KBM-7 (cell line): ENCODE results near the gene HMCN1.
"Not testable (repeated sequence)": the region's sequence is repeated elsewhere in the genome, so short reads cannot be mapped to it uniquely, and the experiment has no call there.

Experiments
- DNase-seq: peaks from one replicate; pipeline ENCODE4 v3.0.0-alpha.2; 2015
- in situ Hi-C: fragments of 300-500 bp; cut with MboI; formaldehyde crosslinking; loops from 2 replicates; pipeline ENCODE4 v1.14.3; 2020; ENCODE audit warnings: low sequenced_read_pairs, low pct_unique_long_range_greater_than_20kb, mixed read lengths

HMCN1 gene

DNA sequence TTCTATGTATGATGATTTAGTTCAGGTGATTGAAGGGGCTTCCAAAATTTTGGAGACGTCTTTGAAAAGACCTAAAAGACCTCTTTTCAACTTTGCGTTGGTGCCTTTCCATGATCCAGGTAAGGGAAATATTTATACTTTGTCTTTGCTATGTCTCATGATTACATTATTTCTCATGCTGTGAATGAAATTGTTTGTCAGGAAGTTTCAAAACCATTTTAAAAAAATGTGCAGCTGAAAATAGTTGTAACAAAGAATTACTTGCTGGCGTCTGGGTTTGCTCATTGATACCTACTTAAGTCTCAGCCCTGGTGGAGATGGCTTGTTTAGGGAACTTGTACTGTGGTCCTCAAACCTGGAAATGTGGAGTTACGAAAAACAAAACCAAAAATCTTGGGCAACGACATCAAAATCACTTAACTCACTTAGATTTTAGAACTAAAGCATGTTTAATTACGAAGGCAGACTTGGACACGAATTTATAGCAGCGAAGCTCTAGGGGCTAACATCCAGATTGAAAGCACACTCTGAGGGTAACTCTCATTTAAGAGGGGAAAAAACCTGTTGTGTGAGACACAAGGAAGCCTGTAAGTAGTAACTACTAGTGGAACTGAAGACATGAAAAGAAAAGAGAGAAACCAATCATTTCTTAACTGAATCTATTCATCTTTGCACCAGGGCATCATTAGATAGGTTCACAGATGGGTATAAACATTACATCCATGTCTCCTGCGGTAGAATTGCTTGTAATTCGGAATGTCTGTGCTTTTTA lies 924 bp downstream of the HMCN1 start:
- in situ Hi-C loops, result no loop called here
- DNase-seq, result no peak

DNA sequence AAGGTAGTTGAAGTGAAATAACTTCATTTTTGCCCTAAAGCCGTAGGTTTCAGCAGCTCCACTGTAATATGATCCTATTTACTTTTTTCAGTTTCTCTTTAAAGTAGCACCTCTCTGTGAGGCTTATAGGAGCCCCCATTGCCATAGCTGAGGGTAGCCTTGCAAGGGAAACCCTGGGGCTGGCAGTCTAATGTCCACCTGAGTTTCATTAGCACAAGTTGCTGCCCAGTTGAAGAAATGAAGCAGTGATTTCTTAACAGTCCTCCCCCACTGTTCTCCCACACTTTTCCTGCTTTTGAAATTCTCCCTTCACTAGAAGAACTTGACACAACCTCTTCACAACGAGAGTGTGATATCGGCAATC lies 1.5 kb downstream of the HMCN1 start:
- DNase-seq, result no peak

DNA sequence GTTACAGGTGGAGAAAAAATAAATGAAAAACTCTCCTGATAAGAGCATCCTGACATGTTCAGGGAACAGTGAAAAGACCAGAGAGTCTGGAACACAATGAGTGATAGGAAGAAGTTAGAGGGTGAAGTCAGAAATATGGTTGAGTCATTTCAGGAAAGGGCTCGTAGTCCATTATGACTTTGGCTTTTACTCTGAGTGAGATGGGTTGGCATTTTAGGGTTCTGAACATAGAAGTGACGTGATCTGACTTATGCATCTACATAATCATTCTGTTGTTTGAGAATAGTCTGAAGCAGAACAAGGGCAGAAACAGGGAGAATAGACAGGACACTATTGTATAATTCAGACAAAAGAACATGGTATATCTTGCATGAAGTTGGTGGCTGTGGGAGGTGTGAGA lies 5.8 kb downstream of the HMCN1 start:
- no peak for DNase-seq
- in situ Hi-C loops, result no loop called here

More for the DNA sequence above, 1.5 kb downstream of the HMCN1 start:
- in situ Hi-C loops, result no loop called here

DNA sequence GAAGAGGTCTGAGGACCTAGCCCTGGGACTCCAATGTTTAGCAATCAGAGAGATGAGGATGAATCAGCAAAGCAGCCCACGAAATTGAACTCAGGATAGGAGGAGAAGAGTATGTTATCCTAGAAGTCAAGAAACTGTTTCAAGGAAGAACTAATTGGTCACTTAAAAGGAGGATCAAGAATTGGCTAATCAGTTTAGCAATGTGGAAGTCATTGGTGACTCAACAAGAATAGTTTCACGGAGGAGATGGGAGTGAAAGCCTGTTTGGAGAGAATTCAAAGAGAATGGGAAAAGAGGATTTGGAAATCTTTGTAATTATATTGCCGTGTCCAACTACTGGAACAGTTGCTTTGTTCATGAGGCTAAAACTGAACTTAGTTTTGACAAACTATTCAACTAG lies 7.4 kb downstream of the HMCN1 start:
- in situ Hi-C loops, result no loop called here
- DNase-seq, result no peak

DNA sequence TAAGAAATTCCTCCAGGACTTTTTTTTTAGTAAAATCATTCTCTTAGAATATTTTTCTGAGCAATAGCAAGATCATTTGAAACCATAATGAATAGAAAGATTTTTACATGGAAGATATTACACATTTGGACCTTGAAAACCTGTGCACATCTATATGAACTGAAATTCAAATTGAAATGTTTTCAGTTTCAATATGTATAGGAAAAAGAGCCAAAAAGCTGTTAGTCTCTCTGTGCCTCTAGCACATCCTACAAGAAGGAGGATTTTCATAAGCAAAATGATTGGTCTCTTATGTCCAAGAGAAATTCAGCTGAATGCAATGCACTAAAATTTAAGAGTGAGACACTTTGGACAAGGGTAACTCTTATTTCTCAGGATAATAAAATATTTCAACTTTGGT lies 8.2 kb downstream of the HMCN1 start:
- DNase-seq, result no peak
- in situ Hi-C loops, result no loop called here

DNA sequence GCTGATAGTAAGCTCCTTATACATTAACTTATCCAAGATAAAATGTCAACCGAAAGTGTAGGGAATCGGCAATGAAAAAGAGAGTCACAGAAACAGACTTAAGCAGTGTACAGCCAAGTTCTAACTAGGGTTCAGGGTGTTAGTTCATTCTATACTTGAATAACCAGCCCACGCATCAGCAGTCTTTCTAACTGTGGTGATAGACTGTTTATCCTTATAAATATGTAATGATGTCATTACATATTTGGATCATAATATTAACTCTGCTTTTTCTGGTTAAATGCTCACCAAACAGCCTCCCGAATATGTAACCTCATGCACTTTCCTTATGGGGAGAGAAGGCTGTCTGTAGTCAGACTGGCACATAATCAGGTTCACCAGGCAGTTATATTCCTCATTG lies 11.0 kb downstream of the HMCN1 start:
- in situ Hi-C loops, result no loop called here
- no peak for DNase-seq

DNA sequence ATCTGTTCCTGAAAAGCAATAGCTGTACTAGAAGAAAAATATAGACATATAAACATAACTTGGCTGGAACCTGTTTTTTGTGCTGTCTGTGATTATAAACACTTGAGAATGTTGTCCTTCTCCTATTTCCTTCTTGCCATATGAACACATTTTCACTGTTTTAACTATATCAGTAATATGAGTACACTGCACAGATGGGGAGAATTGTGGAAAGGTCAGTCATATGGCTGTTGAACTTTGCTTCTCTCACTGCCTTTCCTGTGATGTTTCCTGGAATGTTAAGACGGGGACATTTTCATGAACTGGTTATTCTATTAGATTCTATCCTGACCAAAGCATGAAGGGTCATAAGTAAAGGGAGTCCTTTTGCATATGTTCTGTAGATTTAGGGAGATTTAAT lies 24.9 kb downstream of the HMCN1 start:
- in situ Hi-C loops, result no loop called here
- DNase-seq, result no peak

DNA sequence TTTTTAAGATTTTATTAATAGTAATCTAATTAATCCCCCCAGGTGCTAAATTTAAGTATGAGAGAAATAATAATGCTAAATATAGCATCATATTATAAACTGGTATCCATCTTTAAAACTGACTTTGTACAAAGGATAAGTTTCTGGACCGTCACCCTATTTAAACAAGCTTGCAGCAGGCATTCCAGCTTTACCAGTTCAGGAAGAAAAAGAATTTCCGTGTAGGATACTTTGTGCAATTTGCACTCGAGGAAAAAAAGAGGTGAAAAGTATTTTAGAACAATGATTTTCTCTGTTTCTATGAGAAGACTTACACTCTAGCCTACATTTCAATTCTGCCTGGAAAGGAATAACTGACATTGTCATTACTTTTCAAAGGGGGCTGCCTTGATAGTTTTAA lies 27.6 kb downstream of the HMCN1 start:
- in situ Hi-C loops, result no loop called here
- no peak for DNase-seq

DNA sequence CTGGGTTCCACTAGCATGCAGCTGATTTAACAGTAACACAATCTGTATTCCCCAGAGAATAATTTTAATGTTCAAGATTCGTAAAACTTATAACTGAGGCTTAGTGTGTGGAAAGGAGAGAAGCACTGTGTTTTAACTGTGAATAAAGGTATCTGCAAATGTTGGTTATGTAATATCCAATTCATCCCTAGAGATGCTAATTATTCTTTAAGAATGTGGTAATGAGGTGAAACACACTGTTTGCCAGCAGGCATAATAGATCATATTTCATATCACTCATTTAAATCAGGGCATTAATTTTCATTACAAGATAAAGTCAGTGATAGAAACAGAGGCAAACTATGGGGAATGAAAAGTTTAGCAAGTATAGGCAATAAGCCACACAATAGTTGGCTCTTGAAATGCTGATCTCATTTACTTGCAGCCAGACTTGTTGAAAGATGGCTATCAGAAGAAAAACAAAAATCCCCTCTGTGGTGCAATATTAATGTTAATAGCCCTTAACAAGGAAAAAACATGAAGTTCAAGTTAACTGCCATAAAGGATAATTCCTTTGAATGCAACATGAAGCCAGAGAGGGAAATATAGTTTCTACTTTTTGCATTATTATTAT lies 33.4 kb downstream of the HMCN1 start:
- in situ Hi-C loops, result no loop called here
- DNase-seq, result no peak

DNA sequence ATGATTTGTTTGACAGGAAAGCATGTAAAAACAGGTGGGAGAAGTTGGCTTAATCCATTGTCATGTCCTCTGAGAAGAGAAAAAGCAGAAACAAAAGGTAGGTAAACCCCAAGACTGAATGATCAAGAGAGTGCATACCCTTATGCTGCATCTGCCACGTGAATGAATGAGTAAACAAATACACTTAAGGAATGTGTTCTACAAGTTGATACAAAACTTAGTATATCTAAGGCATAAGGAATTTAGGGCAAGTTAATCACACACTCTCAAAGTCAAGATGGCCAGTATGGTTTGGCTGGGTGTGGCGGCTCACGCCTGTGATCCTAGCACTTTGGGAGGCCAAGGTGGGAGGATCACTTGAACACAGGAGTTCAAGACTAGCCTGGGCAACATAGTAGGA lies 34.2 kb downstream of the HMCN1 start:
- DNase-seq, result no peak
- in situ Hi-C loops, result no loop called here

DNA sequence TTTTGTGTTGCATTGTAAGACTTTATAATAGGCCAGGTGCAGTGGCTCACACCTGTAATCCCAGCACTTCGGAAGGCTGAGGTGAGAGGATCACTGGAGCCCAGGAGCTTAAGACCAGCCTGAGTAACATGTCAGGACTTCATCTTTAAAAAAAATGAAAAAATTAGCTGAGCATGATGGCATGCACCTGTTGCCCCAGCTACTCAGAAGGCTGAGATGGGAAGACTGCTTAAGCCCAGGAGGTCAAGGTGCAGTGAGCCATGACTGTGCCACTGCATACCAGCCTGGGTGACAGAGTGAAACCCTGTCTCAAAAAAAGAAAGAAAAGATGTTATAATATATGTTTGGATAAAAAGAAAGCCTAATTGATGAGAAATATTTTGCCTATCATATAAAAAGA lies 34.9 kb downstream of the HMCN1 start:
- in situ Hi-C loops, result no loop called here
- DNase-seq, result no peak

DNA sequence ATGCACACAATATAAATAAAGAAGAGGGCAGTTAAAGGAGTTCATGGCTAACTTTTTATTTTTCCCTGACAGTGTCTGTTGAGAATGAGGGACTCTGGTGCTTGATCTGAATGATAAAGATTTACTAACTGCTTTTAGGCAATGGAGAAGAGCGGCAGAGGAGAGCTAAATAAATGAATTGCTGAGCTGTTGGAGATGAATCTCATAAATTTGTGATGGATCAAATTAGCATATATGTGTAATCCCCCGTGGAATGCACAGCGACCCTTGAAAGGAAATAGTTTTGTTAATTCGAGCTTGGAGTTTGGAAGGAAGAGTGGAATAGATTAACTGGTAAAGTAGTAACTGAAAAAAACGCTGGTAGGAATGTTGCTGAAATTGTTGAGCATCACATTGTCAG lies 40.2 kb downstream of the HMCN1 start:
- in situ Hi-C loops, result no loop called here
- DNase-seq, result no peak

DNA sequence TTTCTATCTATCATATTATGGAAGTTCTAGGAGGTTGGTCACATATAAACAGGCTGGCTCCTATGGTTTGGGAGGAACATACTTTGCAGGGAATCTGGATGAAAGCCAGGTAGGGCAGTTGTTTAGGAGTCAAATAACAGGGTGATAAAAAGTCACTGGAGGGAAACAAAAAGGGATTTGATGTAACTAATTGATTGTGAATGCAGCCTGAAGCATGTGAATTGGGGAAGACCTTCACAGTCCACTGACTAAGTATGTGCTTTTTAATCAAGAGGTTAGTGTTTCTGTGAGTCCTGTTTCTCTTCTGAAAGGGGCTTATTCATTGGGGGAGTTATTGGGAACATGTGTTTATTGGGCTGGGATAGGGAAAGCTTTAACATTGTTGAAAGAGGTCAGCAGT lies 41.3 kb downstream of the HMCN1 start:
- in situ Hi-C loops, result no loop called here
- no peak for DNase-seq

DNA sequence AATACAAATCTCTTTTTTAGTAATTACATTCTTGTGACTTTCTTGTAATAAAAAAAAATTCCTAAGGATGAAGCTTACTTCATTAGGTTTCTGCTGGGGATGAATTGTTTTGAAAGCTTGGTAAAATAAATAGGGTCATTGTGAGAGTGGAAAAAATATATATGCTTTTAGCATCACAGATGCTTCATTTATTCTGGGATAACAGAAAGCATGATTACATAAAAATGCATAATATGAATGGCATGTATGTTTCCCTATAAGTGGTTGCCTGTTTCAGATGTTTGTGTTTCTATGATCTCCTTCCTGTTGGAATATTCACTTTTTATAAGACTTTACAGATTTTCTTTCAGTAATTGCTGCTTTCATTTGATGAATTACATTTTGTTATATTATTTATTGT lies 42.3 kb downstream of the HMCN1 start:
- no peak for DNase-seq
- in situ Hi-C loops, result no loop called here

DNA sequence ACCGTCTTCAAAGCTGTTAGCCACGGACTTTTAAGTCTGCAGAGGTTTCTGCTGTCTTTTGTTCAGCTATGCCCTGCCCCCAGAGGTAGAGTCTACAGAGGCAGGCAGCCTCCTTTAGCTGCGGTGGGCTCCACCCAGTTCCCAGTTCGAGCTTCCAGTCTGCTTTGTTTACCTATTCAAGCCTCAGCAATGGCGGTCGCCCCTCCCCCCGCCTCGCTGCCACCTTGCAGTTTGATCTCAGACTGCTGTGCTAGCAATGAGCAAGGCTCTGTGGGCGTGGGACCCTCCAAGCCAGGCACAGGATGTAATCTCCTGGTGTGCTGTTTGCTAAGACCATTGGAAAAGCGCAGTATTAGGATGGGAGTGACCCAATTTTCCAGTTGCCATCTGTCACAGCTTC lies 49.7 kb downstream of the HMCN1 start:
- not testable (repeated sequence) for DNase-seq

DNA sequence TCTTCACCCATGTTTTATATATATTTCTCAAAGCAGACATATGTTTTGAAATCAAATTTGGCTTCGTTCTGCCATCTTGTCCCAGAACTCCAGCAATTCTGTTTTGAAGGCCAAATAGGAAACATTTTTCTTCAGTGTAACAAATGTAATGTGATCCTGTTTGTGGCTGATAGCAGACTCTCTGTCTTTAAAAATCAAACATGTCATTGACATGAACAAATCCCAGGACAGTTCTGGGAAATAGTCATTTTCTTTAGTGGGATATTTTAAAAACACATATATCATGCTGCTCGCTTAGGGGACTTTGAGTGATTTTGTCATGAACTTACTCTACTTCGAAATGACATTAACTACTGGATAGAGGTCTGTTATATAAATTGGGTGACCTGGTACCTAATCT lies 51.4 kb downstream of the HMCN1 start:
- no peak for DNase-seq
- in situ Hi-C loops, result no loop called here

More for the DNA sequence above, 49.7 kb downstream of the HMCN1 start:
- in situ Hi-C loops, result not testable (repeated sequence)

DNA sequence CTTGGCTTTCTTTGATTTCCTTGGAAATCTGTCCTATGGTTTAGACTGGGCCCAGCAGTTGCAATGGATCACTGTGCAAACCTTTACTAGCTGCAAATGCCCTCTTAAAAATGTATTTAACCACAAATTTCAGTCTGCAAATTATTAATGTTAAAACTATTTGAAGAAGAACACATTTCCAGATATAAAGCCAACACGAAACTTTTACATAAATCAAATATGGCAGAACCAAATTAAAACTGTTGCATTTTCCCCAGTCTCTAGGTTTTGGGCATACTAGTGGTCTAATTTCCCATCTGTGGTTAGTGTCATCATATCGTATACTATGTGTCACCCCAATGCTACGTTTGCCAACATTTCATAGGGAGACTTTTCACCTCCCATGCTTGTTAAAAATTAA lies 52.3 kb downstream of the HMCN1 start:
- DNase-seq, result no peak
- in situ Hi-C loops, result no loop called here

DNA sequence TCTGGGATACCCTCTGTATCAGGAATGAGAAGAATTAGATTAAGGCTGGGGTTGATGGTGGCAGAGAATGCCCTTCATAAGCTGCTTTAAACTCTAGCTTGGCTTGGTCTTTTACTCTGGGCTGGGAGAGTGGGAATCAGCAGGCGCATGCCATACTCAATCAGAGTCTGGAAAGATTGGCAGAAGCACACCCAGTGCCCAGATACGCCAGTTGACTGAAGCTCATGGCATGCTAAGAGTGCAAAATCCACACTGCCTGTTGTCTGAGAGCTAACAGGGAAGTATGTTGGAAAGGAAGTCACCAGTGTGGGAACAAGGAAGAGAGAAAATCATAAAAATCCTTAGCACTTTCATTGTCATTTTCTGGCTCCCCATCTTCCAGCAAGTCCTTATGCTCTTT lies 53.0 kb downstream of the HMCN1 start:
- in situ Hi-C loops, result no loop called here
- no peak for DNase-seq

DNA sequence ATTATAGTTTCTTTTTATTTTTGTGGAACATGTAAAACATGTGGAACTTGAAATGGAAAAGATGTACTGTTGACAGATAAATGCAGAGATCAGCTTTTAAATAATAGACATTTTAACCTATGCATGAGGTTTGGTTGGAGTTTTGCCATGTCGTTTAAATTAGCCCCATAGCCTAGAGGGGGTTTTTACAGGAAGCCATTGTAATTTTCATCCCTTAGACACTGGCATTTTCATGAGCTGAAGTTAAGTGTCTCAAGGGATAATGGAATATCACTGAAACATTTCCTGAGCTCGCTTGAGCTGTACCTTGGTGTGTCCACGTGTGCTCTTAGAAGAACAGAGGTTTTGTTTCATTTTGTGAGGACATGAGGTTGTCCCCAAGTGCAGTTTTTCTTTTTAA lies 54.2 kb downstream of the HMCN1 start:
- in situ Hi-C loops, result no loop called here
- no peak for DNase-seq

DNA sequence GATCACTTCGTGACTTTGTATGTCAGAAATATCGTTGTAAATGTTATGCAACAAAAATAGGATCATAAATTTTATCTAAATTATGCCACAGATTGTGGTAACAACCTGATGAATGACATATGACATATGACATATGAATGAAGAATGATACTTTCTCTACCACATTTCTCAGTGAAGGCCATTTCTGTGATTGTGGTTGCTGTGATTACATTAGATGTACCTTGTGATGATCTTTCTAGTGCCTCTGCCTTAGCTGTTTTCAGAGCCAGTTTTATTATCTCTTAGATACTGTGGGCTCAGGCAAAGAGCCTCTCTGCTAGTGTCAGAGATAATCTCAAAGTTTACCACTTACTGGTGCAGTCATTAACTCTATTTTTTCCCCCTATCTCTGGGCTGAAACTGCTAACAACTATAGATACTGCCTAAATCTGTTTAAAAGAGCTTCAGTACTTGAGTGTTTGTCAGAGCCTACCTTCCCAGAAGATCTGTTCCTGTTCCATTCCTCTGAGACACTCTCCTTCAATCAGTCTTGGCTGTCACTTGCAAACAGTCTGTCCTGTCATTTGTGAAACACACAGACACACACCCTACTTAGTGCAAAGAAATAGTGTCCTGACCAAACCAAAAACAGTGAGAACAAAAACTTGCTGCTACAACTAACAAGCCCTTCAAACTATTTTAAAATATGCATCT lies 55.5 kb downstream of the HMCN1 start:
- in situ Hi-C loops, result no loop called here
- DNase-seq, result no peak
